Upper lobe of right lung (tissue), 1 donor: ENCODE data around the gene LIFR. TPM values are rescaled to one million over a fixed set of nuclear protein-coding genes. Genes with fewer than 3 reads are reported as not detected.

ENCODE experiments used
- ATAC-seq: fragments of 200-7000 bp; cut with Tn5 transposase; one replicate; pipeline ENCODE4 v1.9.1; 2020; ENCODE audit warnings: mild to moderate bottlenecking, moderate library complexity
- DNase-seq: peaks from one replicate; pipeline ENCODE4 v3.0.0-alpha.2; 2020
- H3K27ac ChIP-seq: fragments of 200-600 bp; one replicate; pipeline ENCODE4 v1.8.0; 2022
- H3K27me3 ChIP-seq: fragments of 200-600 bp; one replicate; pipeline ENCODE4 v1.8.0; 2022; ENCODE audit warnings: mild to moderate bottlenecking
- H3K36me3 ChIP-seq: fragments of 200-600 bp; one replicate; pipeline ENCODE4 v1.8.0; 2022
- H3K4me1 ChIP-seq: fragments of 200-600 bp; one replicate; pipeline ENCODE4 v1.8.0; 2022
- H3K4me3 ChIP-seq: fragments of 200-600 bp; one replicate; pipeline ENCODE4 v1.8.0; 2022; ENCODE audit warnings: mild to moderate bottlenecking
- H3K9me3 ChIP-seq: fragments of 200-600 bp; one replicate; pipeline ENCODE4 v1.8.0; 2022
- intact Hi-C: fragments of 100-400 bp; cut with DNase I; formaldehyde crosslinking; loops from one replicate; pipeline ENCODE4 v1.11.0; 2022
- total RNA-seq: library from RNA; stranded (reverse); fragmentation: NEBNext Ultra II Directional; extraction: Animal tissue kit (Norgen Biotek cat#: 25700); gene quantifications from one replicate; pipeline ENCODE4 v1.2.1, GENCODE V29; 2021
- TF ChIP-seq, protein P1 (sequence below): fragments of 200-600 bp; IDR thresholded peaks from one replicate; pipeline ENCODE4 v1.8.0; 2022; ENCODE audit warnings: antibody characterized with exemption
- donor health status: DM: no; HTN: yes; CAD: no; lungs with severe emphysema.

Gene LIFR
- total RNA-seq, 1 donor from 2014 or later = 151 TPM

DNA sequence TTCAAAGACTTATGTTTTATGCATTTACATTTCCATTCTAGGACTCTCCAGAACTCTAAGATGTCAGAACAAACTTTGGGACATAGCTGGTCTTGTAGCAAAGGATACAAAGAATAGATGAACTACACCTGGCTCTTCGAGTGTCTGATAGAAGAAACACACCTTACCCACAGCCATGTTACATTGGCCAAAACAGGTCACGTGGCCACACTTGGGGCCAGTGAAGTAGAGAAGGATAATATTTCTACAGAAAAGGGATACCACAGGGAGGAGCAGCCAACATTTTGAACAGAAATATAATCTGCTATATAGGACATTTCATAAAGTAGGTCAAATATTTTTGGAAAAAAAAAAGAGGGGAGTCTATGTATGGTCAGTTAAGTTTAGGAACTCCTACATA lies 22.7 kb upstream of the LIFR start:
- Histone ChIP-seq H3K36me3 (no peaks in the 10 kb centered on the region), H3K9me3 (no peaks in the 10 kb centered on the region), H3K27me3 (no peaks in the 10 kb centered on the region), H3K4me3 (no peak overlapping the region), H3K4me1 (no peaks in the 10 kb centered on the region), H3K27ac (no peak overlapping the region)
- no peak for DNase-seq
- intact Hi-C loops = no loop called here
- no peak for ATAC-seq
- TF ChIP-seq, protein P1, sequence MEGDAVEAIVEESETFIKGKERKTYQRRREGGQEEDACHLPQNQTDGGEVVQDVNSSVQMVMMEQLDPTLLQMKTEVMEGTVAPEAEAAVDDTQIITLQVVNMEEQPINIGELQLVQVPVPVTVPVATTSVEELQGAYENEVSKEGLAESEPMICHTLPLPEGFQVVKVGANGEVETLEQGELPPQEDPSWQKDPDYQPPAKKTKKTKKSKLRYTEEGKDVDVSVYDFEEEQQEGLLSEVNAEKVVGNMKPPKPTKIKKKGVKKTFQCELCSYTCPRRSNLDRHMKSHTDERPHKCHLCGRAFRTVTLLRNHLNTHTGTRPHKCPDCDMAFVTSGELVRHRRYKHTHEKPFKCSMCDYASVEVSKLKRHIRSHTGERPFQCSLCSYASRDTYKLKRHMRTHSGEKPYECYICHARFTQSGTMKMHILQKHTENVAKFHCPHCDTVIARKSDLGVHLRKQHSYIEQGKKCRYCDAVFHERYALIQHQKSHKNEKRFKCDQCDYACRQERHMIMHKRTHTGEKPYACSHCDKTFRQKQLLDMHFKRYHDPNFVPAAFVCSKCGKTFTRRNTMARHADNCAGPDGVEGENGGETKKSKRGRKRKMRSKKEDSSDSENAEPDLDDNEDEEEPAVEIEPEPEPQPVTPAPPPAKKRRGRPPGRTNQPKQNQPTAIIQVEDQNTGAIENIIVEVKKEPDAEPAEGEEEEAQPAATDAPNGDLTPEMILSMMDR = no peak

DNA sequence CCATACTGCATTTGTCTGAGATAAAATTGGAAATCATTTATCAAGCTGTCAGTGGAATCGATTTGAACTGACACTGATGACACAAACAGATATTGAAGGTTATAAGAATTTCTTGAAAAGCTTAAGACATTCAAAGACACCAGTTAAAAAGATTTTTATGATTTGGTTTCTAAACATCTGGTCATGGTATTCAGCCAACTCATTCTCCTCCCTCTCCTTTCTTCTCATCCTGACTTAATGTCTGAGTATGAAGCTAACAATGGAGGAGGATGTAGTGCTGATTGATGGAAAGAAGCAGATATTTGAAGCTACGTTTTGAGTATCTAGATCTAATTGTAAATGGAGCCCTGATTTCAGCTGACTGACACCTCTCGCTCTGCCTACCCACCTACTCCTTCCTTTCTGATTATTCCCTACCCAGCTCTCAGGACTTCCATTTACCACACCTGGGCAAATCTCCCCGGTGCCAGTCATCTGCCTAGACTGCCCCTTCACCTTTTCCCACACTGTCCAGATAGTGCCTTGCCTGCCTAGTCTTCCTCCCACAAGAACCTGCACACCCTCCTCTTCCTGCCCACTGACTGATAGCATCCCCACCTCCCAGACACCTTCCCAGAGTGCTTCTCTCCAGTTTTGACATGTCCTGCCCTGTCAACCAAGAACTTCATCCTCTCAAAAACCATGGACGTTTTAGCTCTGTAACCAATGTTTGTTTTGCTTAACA lies 20.7 kb upstream of the LIFR start:
- no peaks in the 10 kb centered on the region for H3K9me3 ChIP-seq
- H3K36me3 ChIP-seq = no peaks in the 10 kb centered on the region
- ATAC-seq (no peak), DNase-seq (no peak)
- H3K4me1 ChIP-seq = no peaks in the 10 kb centered on the region
- no peaks in the 10 kb centered on the region for H3K27me3 ChIP-seq
- TF ChIP-seq, protein P1 = no peak
- no peak overlapping the region for H3K27ac ChIP-seq
- H3K4me3 ChIP-seq = no peak overlapping the region
- intact Hi-C loops = no loop called here

DNA sequence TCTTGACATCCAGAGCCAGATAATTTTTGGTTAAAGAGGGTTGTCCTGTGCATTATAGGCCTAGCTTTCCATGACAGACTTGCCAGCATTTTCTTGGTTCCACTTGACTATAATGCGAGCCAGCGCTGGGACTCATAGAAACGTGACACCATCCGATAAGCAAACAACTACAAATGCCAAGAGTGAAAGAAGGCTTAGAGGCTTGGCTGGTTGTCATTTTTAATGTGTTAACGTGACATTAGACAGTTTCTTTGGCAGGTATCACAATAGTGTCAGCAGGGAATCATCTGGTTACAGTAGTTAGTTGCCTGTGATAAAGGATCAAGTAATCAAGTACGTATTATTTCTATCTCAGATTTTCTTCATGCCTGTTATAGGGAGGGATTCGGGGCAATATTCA lies 20.0 kb upstream of the LIFR start:
- ATAC-seq (peak; percentile 61), DNase-seq (no peak)
- intact Hi-C loops = no loop called here
- TF ChIP-seq, protein P1 = no peak
- Histone ChIP-seq H3K4me1 (no peaks in the 10 kb centered on the region), H3K27me3 (no peaks in the 10 kb centered on the region), H3K27ac (no peak overlapping the region), H3K36me3 (no peaks in the 10 kb centered on the region), H3K9me3 (no peaks in the 10 kb centered on the region), H3K4me3 (no peak overlapping the region)

DNA sequence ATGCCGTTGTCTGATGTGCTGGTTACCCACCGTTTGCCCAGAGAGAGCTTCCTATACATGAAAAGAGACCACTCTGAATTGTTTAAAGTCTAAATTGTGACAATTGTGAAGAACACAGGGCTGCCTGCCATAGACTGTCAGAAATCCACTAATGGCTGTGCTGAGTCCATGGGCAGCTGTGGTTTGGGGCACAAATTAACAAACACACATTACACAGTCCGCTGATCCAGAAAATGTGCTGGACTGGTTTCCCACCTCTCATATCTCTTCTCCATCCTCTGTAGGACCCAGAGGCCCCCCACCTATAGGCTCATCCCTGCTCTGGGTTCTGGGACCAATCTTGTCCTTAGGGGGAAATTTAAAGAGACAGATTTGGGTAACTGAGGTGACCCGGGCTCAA lies 19.0 kb upstream of the LIFR start:
- H3K27me3 ChIP-seq = no peaks in the 10 kb centered on the region
- no peak overlapping the region for H3K4me3 ChIP-seq
- TF ChIP-seq, protein P1 = no peak
- H3K36me3 ChIP-seq = no peaks in the 10 kb centered on the region
- no peak for ATAC-seq
- no peaks in the 10 kb centered on the region for H3K9me3 ChIP-seq
- H3K4me1 ChIP-seq = no peaks in the 10 kb centered on the region
- intact Hi-C loops = no loop called here
- H3K27ac ChIP-seq = no peak overlapping the region
- DNase-seq = no peak

DNA sequence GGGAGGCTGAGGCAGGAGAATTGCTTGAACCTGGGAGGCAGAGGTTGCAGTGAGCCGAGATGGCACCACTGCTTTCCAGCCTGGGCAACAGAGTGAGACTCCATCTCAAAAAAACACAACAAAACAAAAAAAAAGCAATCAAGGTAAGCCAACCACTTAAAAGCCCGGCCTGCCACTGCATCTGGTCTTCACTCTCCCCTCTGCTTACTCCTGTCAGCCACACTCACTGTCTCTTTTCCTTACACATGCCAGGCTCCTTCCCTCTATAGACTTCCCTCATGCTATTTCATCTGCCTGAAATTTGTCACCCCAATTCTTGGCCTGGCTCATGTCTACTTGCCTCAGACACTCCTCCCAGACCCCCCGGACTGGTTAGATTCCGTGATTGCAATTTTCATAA lies 17.6 kb upstream of the LIFR start:
- DNase-seq (no peak), ATAC-seq (no peak)
- TF ChIP-seq, protein P1 = no peak
- intact Hi-C loops = no loop called here
- Histone ChIP-seq H3K9me3 (no peaks in the 10 kb centered on the region), H3K36me3 (no peaks in the 10 kb centered on the region), H3K27me3 (no peaks in the 10 kb centered on the region), H3K27ac (no peak overlapping the region), H3K4me1 (no peaks in the 10 kb centered on the region), H3K4me3 (no peak overlapping the region)

DNA sequence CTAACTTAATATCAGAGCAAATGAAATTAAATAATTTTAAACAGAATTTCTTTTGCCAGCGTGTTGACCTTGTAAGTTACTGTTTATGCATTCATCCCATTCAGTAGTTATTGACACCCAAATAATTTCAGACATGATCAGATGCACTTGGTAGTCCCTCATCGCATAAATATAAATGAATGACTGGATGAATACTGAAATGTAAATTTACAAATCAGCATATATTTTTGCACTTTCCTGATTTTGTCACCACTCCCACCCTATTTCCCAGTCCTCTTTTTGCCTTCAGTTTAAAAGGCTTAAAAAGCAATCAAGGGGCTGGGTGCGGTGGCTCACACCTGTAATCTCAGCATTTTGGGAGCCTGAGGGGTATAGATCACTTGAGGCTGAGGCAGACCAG lies 17.1 kb upstream of the LIFR start:
- Histone ChIP-seq H3K27me3 (no peaks in the 10 kb centered on the region), H3K4me3 (no peak overlapping the region), H3K4me1 (no peaks in the 10 kb centered on the region), H3K27ac (no peak overlapping the region), H3K9me3 (no peaks in the 10 kb centered on the region), H3K36me3 (no peaks in the 10 kb centered on the region)
- ATAC-seq (no peak), DNase-seq (no peak)
- intact Hi-C loops = no loop called here
- TF ChIP-seq, protein P1 = no peak
